AG04449 (cell line): ENCODE results near the gene SHPK.

Experiments used
- CTCF ChIA-PET: fragments of 350-600 bp; formaldehyde crosslinking; extraction: SDS; loops from one replicate; lab custom pipeline; 2021; ENCODE audit warnings: antibody characterized with exemption; lab: Yijun Ruan, JAX
- POLR2A ChIA-PET: fragments of 400-600, 350-600 bp; formaldehyde crosslinking; extraction: SDS; loops from one replicate; lab custom pipeline; 2020; ENCODE audit warnings: antibody characterized with exemption, inconsistent platforms; lab: Yijun Ruan, JAX
- DNase-seq: peaks from one replicate; pipeline ENCODE4 v3.0.0-alpha.2; 2010; ENCODE audit warnings: low read depth, low spot score
- H3K4me3 ChIP-seq: 2 replicates; pipeline ENCODE4 v1.5.1; 2011; ENCODE audit warnings: low read depth, mild to moderate bottlenecking, control low read depth, low read length
- TF ChIP-seq, protein P1 (sequence below): IDR thresholded peaks from one replicate; pipeline ENCODE4 v1.5.1; 2011; ENCODE audit warnings: mild to moderate bottlenecking, moderate library complexity, low read length, control low read depth, inconsistent platforms; ENCODE audit not compliant: insufficient read depth; ENCODE audit errors: missing control alignments

SHPK gene

DNA sequence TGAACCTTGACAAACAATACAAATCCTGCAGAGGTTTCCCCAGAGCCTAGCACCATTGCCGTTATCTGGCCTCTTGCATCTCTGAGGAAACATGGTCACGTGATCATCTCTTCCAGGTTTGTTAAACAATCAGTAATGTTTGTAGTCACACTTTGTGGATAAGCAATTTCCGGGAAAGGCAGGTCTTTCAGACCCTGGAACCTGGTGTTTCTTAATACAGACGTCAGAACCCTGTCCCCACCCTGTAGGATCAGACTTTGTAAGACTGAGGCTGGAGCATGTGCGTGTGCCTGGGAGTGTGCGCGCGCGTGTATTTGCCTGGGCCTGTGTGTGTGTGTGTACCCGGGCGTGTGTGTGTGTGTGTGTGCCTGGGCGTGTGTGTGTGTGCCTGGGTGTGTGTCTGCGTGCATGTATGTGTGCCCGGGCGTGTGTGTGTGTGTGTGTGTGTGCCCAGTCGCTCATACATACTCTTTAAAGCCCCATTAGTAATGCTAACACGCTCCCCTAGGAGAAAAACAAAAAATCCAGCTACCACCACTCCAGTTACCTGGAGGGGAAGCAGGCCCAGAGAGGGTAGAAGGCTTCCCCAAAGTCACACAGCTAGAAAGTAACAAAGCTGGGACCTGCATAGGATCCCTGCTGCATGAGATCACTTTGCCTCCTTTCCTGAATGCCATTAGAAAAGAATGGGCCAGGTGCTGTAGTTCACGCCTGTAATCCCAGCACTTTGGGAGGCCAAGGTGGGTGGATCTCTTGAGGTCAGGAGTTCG is 5.9 kb upstream of the SHPK start:
- CTCF ChIA-PET, result no interaction called here
- no peak for DNase-seq
- TF ChIP-seq, protein P1, sequence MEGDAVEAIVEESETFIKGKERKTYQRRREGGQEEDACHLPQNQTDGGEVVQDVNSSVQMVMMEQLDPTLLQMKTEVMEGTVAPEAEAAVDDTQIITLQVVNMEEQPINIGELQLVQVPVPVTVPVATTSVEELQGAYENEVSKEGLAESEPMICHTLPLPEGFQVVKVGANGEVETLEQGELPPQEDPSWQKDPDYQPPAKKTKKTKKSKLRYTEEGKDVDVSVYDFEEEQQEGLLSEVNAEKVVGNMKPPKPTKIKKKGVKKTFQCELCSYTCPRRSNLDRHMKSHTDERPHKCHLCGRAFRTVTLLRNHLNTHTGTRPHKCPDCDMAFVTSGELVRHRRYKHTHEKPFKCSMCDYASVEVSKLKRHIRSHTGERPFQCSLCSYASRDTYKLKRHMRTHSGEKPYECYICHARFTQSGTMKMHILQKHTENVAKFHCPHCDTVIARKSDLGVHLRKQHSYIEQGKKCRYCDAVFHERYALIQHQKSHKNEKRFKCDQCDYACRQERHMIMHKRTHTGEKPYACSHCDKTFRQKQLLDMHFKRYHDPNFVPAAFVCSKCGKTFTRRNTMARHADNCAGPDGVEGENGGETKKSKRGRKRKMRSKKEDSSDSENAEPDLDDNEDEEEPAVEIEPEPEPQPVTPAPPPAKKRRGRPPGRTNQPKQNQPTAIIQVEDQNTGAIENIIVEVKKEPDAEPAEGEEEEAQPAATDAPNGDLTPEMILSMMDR, result no peak
- POLR2A ChIA-PET, result interaction anchor here (0.6 kb wide), 1 partner anchor 26 kb away, joined by 3 read pairs; no protein-coding TSS in a partner anchor
- no peak overlapping the region for H3K4me3 ChIP-seq

DNA sequence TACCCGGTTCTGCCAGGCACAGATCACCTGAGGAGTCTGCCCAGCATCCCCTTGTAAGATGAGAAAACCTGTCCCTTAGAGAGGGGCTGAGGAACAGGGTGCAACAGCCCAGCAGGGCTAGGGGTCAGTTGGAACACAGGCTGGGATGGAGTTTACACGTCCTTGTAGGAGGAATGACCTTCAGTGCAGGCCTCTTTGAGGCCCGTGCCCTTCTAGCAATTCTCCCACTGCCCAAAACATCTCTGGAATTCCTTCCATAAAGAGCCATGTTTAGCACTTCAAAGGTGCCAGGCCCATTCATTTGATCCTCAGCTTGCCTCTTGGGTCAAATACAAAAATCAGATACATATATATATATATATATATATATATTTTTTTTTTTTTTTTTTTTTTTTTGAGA is 5.0 kb upstream of the SHPK start:
- DNase-seq, result no peak
- ChIA-PET CTCF (interaction anchor here (5.4 kb wide), 1 partner anchor 7 kb away, joined by 40 read pairs; no protein-coding TSS in a partner anchor), POLR2A (interaction anchor here (0.6 to 1.0 kb wide), 1 partner anchor 27 kb away, joined by 3 to 5 read pairs; no protein-coding TSS in a partner anchor)
- TF ChIP-seq, protein P1, result no peak
- no peak overlapping the region for H3K4me3 ChIP-seq

DNA sequence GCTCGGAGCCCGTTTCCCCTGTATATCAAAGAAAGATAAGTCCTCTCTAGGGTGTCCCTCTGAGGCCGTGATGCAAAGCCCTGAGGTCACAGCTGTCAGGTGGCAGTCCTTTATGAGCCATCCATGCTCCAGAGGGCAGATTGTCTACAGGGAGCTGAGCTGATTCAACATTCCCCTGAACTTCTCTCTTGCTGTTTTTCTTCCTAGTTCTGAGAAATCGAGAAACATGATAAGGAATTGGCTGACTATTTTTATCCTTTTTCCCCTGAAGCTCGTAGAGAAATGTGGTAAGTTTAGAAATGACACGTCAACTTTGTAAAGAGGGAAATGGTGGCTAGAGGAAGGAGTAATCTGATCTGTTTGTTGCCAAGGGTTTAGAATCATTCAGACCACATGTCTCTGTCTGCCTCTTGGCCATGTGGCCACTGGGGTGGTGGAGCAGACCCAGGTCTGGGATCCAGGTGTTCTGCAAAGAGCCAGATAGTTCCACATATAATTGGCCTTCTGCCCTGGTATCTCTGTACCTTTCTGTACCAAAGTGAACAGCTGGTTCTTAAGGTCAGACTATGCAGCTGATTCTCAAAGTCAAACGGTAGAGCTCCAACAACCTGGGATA is 4.0 kb upstream of the SHPK start:
- TF ChIP-seq, protein P1, result no peak
- ChIA-PET POLR2A (interaction anchor here (1.0 kb wide), 1 partner anchor 28 kb away, joined by 5 read pairs; no protein-coding TSS in a partner anchor), CTCF (interaction anchor here (0.8 to 5.4 kb wide), 3 partner anchors 8 to 104 kb away, joined by 3 to 40 read pairs (median 3); no protein-coding TSS in a partner anchor)
- no peak overlapping the region for H3K4me3 ChIP-seq
- DNase-seq, result peak; percentile 44

DNA sequence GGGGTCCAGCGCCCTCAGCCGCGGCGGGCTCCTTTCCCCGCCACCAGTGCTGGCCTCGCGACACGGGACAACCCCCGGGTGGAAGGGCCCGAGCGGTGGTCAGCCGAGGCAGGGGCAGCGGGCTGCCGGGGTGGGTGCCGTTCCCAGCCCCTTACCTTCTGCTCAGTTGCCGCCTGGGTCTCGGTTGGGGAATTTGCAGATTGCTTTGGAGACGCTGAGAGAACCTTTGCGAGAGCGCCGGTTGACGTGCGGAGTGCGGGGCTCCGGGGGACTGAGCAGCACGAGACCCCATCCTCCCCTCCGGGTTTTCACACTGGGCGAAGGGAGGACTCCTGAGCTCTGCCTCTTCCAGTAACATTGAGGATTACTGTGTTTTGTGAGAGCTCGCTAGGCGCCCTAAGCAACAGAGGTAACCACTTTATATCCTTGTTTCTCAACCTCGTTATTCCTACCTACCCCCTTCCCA is 891 bp upstream of the SHPK start:
- peak overlapping the region; percentile 89 for H3K4me3 ChIP-seq
- CTCF ChIA-PET, result interaction anchor here (1.2 to 5.4 kb wide), 2 partner anchors 11 to 101 kb away, joined by 3 to 40 read pairs; no protein-coding TSS in a partner anchor
- DNase-seq, result no peak
- TF ChIP-seq, protein P1, result no peak
- POLR2A ChIA-PET, result interaction anchor here (1.4 kb wide), 2 partner anchors 31 to 86 kb away, joined by 4 to 11 read pairs; partner anchors contain the start of genes EMC6, HASPIN and TAX1BP3

DNA sequence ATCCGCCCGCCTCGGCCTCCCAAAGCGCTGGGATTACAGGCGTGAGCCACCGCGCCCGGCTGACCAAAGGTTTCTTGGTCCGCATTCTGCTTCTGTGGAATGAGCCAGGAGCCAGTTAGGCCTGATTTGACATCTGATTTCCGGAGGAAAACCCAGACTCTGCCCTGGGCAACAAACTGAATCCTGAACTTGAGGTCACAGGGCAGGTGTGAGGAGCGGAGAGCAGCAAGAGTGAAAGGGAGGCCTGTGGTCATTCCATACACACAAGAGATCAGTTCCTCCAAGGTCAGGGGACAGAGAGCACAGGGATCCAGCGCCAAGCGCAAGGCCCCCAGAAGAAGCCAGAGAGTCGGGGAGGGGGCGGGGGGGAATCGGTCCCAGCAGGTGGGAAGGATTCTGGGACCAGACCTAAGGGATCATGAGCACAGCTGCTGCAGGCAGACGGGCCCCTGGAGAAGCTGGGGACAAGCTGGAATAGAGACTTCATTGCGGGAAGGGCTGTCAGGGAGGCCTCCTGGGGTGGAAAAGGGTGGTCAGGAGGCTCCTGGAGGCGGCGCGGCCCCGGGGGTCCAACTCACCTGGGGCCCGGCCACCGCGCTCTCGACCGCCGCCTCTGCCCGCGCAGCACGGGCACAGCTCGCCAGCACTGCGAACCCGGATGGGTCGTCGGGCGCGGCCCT is 436 bp downstream of the SHPK start:
- H3K4me3 ChIP-seq, result peak overlapping the region; percentile 89
- DNase-seq, result no peak
- TF ChIP-seq, protein P1, result no peak
- ChIA-PET POLR2A (interaction anchor here (0.8 to 1.4 kb wide), 5 partner anchors 14 to 88 kb away, joined by 3 to 11 read pairs (median 4); partner anchors contain the start of genes EMC6, HASPIN and TAX1BP3), CTCF (interaction anchor here (5.4 kb wide), 1 partner anchor 13 kb away, joined by 40 read pairs; no protein-coding TSS in a partner anchor)
